ENCODE measurements around the gene SPRED2. TPM values are rescaled to one million over a fixed set of nuclear protein-coding genes. Genes with fewer than 3 reads are reported as not detected.

SPRED2 gene
- total RNA-seq, 4 donors from 2014 or later = 12.5 to 21.2 (median 13.8) TPM

GRCh38 chr2:65370387-65371073 lies 61.9 kb downstream of the SPRED2 start:
- 75 to 92% methylated on average over 3 to 4 of the region's 5 CpGs for WGBS, 2 donors (ENCODE audit: low coverage in 1 of 2)
- no peaks in the 10 kb centered on the region for H3K36me3 ChIP-seq
- peak; percentile 44 for ATAC-seq
- no peak overlapping the region for H3K4me3 ChIP-seq
- no peak overlapping the region for H3K27ac ChIP-seq
- H3K9me3 ChIP-seq = no peaks in the 10 kb centered on the region
- no peak for TF ChIP-seq POLR2A (IDR thresholded peaks at IDR 0.05)
- peaks cover 0 to 54% (median 14%) of the 10 kb centered on the region in 3 donors for H3K4me1 ChIP-seq
- no peaks in the 10 kb centered on the region for H3K27me3 ChIP-seq

GRCh38 chr2:65369980-65370379 lies 62.4 kb downstream of the SPRED2 start:
- WGBS, 2 donors (ENCODE audit: low coverage in 1 of 2) = 70 to 81% methylated on average over 4 of the region's 4 CpGs
- no peaks in the 10 kb centered on the region for H3K36me3 ChIP-seq
- no peak for ATAC-seq
- no peaks in the 10 kb centered on the region for H3K27me3 ChIP-seq
- no peaks in the 10 kb centered on the region for H3K9me3 ChIP-seq
- peaks cover 0 to 54% (median 14%) of the 10 kb centered on the region in 3 donors for H3K4me1 ChIP-seq
- TF ChIP-seq POLR2A (IDR thresholded peaks at IDR 0.05) (no peak), EP300 (IDR thresholded peaks at IDR 0.05) (no peak), CTCF (IDR thresholded peaks at IDR 0.05) (no peak), POLR2AphosphoS5 (IDR thresholded peaks at IDR 0.05) (no peak)
- no peak overlapping the region for H3K27ac ChIP-seq
- no peak overlapping the region for H3K4me3 ChIP-seq

DNA sequence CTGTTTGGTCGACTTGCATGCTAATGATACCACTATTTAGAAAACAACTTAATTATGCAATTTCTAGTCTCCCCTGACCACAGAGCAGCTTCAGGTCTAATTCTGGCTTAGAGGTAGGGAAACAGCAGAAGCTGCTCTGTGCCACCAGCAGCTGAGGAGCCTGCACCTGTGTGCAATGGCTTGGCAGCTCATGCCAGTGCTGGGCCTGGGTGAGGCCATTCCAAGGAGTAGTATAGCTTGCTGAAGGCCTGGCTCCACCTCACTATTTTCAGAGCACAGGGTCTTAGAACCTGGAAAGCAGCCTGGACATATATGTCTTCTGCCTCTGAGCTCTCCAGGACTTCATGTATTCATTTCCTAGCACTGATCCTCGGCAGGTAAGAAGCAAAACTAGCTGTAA lies 62.8 kb downstream of the SPRED2 start:
- TF ChIP-seq CTCF (IDR thresholded peaks at IDR 0.05) = no peak
- no peak for TF ChIP-seq POLR2A (IDR thresholded peaks at IDR 0.05)
- no peak for TF ChIP-seq POLR2AphosphoS5 (IDR thresholded peaks at IDR 0.05)
- TF ChIP-seq EP300 (IDR thresholded peaks at IDR 0.05) = no peak
- ATAC-seq = no peak
- Histone ChIP-seq H3K9me3 (no peaks in the 10 kb centered on the region), H3K27ac (no peak overlapping the region), H3K36me3 (no peaks in the 10 kb centered on the region), H3K4me1 (peaks cover 0 to 54% (median 14%) of the 10 kb centered on the region in 3 donors), H3K4me3 (no peak overlapping the region), H3K27me3 (no peaks in the 10 kb centered on the region)
- 88% methylated on average over 2 of the region's 2 CpGs; no CpG with 5 or more reads in 1 of the 2 donors for WGBS, 2 donors (ENCODE audit: low coverage in 1 of 2)

DNA sequence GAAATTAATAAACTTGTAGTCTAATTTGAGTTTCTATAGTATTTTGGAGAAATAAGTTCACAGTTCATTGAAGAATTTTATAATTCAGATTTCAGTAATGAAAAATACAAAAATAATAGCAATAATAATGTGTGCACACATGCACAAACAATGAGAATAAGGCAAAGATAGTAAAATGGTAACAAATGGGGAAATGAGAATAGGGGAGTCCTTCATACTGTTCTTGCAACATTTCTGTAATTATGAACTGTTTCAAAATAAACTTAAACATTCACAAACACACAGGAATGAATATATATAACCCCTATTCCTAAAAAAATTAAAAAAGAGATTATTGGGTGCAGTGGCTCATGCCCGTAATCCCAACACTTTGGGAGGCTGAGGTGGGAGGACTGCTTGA lies 63.9 kb downstream of the SPRED2 start:
- TF ChIP-seq POLR2AphosphoS5 (IDR thresholded peaks at IDR 0.05) = no peak
- TF ChIP-seq CTCF (IDR thresholded peaks at IDR 0.05) = no peak
- TF ChIP-seq EP300 (IDR thresholded peaks at IDR 0.05) = no peak
- no peak for TF ChIP-seq POLR2A (IDR thresholded peaks at IDR 0.05)
- Histone ChIP-seq H3K4me1 (peaks cover 0 to 49% (median 14%) of the 10 kb centered on the region in 3 donors), H3K36me3 (no peaks in the 10 kb centered on the region), H3K9me3 (no peaks in the 10 kb centered on the region), H3K27ac (no peak overlapping the region), H3K4me3 (no peak overlapping the region), H3K27me3 (no peaks in the 10 kb centered on the region)
- no peak for ATAC-seq
- WGBS, 2 donors (ENCODE audit: low coverage in 1 of 2) = 100% methylated on average over 1 of the region's 1 CpG; no CpG with 5 or more reads in 1 of the 2 donors

GRCh38 chr2:65367524-65367923 lies 64.9 kb downstream of the SPRED2 start:
- no peaks in the 10 kb centered on the region for H3K27me3 ChIP-seq
- H3K9me3 ChIP-seq = no peaks in the 10 kb centered on the region
- H3K4me1 ChIP-seq = peaks cover 0 to 47% (median 14%) of the 10 kb centered on the region in 3 donors
- peak; percentile 60 for ATAC-seq
- H3K36me3 ChIP-seq = no peaks in the 10 kb centered on the region
- 41 to 70% methylated on average over 2 to 3 of the region's 4 CpGs for whole genome bisulfite sequencing, 2 donors (ENCODE audit: low coverage in 1 of 2)
- no peak for TF ChIP-seq CTCF (IDR thresholded peaks at IDR 0.05)
- TF ChIP-seq POLR2AphosphoS5 (IDR thresholded peaks at IDR 0.05) = no peak
- no peak for TF ChIP-seq EP300 (IDR thresholded peaks at IDR 0.05)
- TF ChIP-seq POLR2A (IDR thresholded peaks at IDR 0.05) = no peak
- H3K4me3 ChIP-seq = no peak overlapping the region
- H3K27ac ChIP-seq = no peak overlapping the region
